Skin of body (tissue), 2 donors: ENCODE results near the gene PPM1J. TPM values are rescaled to one million over a fixed set of nuclear protein-coding genes. Genes with fewer than 3 reads are reported as not detected.
"Not testable (repeated sequence)": the region's sequence is repeated elsewhere in the genome, so short reads cannot be mapped to it uniquely, and the experiment has no call there.

ENCODE experiments used
- DNase-seq: peaks from one replicate; lab custom pipeline; 2025; lab: John Stamatoyannopoulos, UW
- total RNA-seq: library from RNA; depleted of rRNA; stranded (reverse); fragments of >200 nt; gene quantifications from one replicate; pipeline ENCODE4 v1.2.3, GENCODE V29; 2014

The PPM1J gene
- total RNA-seq, 1 donor from 2014 or later, result 0.59 TPM

DNA sequence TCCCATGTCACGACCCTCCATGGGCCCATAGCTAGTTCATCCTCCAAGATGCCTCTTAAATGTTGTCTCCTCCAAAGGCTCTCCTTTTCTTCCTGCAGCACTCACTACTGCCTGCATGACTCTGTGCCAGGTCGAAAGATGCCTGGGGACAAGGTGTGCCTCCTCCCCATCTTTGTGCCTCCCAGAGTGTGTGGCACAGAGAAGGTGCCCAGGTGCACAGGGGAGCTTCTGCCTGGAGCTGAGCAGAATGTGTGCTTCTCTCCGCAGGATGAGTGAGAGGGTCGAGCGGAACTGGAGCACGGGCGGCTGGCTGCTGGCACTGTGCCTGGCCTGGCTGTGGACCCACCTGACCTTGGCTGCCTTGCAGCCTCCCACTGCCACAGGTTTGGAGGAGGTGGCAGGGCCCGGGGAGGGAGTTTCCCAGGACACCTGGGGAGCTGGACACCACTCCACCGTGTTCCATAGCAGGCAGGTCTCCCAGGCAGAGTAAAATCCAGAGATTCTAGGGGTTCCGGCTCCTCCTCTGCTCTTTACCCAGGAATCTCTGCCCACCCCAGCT, 6.9 kb upstream of the PPM1J start:
- no peak for DNase-seq

DNA sequence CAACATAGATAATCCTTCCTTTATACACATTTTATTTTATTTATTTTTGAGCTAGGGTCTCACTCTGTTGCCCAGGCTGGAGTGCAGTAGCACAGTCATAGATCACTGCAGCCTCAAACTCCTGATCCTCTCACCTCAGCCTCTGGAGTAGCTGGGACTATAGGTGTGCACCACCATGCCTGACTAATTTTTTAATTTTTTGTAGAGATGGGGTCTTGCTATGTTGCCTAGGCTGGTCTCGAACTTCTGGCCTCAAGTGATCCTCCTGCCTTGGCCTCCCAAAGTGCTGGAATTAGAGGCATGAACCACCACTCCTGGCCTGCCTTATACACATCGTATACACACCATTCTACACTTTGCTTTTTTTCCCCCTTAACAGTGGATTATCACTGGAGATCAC, 6.2 kb upstream of the PPM1J start:
- not testable (repeated sequence) for DNase-seq

DNA sequence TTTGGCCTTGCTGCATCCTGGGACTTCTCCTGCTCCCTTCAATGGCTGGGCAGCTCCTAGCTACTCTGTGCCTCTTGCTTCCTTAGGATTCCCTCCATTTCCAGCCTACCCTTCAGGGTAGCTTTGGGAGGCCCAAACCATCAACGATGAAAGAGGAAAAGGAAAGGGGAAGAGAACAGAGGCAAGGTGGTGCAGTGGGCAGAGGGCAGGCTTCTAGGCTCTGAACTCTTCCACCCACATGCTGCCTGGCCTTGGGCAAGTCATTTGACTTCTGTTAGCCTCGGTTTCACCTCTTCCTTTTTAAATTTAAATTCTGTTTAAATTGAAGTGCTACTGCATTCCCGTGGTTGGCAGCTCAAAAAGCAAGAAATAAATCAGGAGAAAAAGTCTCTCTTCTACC, 5.7 kb upstream of the PPM1J start:
- no peak for DNase-seq

DNA sequence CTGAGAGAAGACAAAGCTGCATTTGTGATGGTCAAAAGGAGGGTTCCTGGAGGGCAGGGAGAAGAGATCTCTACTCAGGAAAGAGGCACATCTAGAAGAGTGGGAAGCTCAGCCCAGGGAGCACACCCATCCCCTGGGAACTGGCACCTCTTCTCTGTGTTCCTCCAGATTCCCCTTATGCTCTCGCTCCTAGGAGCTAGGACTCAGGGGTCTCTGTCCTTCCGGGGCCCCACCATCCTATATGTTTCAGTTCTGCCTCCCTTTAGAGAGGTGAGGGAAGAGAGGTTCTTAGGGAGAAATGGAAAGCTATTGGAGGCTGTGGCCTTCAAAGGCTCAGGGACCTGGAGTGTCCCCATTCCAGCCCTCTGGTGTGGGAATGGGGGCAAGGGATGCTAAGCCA, 4.6 kb upstream of the PPM1J start:
- DNase-seq, result no peak

DNA sequence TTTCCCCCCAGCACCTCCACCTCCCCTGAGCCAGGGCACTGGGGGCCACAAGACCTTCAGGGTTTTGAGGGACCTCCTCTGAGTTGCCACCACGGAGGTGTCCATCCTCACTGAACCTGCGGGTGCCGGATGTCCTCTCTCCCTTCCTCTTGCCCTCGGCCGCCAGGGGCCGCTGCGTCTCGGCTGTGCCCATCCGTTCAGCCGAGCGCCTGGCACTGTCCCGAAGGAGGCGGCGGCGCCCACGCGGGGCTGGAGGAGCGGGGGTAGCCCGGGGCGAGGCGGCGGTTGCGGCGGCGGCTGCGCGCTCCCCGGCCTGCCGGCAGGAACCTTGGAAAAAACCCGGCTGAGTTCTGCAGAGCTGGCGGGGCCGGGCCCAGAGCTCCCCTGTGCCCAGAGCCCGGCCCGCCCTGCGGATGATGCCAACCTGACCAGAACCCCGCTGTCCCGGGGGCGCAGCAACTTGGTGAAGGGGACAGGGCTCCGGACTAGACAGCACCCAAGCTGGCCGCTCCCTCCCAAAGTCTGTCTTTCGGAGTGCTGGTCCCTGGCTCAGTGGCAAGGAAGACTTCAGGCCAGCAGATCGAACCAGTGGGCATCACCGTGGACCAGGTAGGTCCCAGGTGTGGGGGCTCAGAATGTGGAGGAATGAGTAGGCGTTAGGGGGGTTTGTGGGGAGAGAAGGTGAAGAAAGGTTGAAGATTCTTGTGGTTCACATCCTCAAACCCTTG, 3.7 kb upstream of the PPM1J start:
- DNase-seq, result no peak

DNA sequence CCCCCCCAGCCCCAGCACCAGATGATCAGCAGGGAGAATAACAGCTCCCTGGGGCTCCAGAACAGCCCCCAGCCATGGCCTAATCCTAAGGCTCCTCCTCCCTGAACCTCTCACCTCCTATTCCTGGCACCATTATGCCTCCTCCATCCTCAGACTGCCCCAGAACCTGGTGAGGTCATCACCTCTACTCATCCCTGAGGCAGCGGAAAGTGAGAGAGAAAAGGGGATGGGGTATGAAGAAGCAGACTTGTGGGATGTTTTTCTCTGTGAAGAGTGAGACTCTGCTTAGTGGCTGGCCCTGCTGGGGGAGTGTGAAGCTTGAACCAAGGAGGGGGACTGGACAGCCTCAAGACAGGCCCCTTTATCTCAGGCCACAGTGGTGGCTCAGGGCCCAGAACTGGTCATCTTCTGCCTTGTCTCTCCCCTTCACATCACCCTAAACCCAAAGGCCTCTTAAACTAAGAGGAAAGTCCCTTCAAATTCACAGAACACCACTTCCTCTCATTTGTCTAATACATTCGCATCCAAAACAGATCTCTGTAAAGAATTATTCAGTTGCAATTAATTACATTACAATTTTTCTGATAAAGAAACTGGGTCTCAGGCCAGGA, 2.2 kb upstream of the PPM1J start:
- DNase-seq, result no peak

DNA sequence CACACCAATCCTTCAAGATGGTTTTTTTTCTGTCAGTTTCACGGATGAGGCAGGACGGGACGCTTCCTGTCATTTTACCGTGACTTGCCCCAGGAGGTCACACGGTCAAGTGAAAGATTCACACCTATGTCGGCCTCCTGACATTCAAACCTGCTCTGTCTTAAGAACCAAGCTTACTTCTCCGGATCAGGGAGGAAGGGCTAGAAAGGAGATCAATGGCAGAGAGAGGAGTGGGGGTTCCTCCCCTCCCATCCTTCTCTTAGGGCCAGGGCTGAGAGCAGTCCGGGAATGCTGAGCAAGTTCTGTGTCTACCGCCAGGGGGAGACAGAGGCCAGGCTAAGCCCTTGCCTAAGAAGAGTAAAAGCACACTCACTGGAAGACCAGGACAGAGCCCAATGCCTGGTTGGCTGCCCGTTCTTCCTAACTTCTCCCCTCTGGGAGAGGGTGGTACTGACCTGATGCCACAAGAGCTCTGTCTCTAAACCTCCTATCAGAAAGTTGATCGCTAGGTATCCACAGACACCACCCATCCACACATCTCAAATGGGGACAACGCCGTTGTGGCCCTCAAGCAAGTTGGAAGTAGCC, 1.1 kb upstream of the PPM1J start:
- DNase-seq, result peak; percentile 69

DNA sequence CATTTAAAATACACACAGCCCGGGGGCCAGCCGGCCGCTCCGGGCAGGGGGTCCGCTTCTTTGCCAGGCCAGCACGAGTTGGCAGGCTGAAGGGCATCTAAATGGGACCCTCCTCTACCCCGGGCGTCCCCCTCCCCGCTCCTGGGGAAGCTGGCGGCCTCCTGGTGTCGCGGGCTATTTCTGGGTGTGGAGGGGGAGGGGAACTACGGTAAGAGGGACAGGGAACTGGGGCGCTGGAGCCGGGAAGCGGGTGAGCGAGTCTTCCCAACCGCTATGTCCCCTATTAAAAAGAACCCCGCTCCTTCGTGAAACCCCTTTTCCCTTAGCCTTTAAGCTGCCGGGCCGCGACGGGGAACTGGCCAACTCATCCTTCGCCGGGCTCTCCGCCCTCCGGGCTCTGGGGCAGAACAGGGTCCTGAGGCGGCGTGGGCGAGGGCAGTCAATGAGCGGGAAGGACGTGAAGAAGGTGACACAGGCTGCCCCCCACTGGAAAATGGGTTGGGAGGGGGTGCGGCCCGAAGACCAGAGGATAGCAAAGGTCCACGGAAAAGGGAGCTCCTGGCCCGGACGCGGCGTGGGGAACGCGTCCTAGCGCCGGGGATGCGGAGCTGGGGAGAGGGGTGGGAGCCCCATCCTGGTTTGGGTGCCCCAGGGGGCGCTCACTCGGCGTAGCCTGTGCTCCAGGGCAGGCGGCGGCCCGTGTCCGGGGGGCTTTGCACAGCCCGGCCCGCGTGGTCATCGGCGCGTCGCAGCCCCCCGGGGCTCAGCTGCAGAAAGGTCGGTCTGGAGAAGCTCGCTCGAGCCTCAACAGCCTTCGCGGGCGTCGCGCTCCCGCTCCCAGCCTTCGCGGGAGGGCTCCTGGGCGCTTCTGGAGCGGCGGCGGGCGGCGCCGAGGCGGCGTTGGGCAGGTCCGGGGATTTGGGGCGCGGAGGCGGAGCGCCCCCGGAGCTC, 544 bp downstream of the PPM1J start:
- no peak for DNase-seq

DNA sequence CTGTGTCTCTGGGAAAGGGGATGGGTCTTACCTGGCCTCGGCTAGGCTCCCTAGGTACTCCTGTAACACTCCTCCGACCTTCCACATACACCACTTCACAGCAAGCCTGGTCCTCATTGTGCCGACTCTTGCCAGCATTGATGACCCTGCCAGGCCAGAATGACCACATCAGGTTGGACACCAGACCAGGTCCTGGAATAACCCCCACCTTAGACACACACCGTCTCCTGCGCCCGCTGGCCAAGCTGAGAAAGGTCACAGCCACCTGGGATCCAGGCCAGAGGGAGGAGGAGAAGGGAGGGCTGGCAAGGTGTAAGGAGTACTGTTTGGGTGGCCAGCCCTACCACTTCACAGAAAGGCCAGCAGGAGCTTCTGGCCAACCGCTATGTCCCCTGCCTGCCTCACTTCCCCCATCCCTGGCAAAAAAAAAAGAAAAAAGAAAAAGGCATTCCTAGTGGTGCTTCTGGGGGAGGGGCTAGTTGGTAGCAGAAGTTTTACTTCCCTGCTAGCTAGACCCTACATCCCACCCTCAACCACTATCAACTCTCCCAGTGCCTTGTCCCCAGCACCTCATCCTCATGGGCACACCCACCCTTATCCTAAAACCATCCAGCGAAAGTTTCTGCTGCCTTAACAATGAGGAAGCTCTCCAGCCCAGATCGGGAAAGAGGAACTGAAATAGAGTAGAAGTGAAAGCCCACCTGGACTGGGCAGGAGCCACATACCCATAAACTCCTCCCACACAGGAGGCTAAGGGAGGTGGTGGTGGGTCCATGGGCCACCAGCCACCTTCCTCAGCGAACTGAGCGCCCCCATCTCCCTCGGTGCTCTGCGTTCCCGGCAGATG, 1.4 kb downstream of the PPM1J start:
- DNase-seq, result no peak

DNA sequence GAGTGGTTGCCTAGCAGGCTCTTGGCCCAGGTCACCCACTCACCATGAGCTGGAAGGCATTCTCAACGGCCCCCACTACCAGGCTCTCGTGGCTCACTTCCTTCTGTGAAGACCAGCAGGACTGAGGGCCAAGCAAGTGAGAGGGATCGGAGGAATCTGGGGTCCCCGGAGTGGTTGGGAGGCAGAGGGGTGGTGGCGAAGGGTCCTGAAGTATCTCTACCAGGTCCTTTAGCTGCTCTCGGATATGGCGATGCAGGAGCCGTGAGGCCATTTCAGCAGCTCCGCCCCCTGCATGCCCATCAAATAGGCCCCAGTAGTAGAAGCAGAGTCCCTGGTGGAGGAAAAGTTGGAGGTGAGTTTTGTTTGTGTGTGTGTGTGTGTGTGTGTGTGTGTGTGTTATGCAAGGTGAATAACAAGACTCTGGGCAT, 2.4 kb downstream of the PPM1J start:
- no peak for DNase-seq

DNA sequence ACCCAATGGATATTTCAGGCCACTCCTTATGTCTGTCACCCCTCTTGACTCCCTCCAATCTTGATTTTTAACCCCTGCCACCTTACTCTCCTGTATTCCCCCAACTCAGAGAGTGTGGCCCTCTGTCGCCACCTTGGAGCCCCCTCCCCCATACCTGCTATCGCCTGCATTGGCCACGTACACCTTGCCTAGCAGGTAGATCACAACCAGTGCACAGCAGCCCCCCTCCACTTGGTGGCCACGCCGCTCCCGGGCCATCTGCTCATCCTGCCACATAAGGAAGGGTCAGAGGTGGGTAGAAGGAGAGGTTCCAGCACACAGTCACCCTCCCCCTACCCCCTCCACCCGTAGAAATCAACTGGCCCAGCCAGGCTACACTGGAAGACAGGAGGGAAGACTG, 2.9 kb downstream of the PPM1J start:
- DNase-seq, result no peak

DNA sequence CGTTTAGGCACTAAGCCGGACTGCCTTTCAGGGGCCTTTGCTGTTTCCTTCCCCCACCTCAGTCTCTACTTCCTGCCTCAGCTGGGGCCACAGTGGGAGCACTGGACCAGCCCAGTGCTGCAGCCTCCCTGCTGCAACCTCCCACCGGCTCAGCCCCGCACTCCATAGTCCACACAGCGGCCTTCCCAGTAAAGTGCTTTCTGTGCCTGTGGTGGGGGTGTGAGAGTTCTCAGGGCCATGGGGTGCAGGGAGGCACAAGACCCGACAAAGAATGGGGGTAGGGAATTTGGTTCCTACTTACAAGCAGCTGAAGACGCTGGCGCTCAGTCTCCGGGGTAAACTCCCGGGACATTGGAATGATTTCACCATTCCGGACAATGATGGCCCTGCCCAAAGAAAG, 3.5 kb downstream of the PPM1J start:
- no peak for DNase-seq

DNA sequence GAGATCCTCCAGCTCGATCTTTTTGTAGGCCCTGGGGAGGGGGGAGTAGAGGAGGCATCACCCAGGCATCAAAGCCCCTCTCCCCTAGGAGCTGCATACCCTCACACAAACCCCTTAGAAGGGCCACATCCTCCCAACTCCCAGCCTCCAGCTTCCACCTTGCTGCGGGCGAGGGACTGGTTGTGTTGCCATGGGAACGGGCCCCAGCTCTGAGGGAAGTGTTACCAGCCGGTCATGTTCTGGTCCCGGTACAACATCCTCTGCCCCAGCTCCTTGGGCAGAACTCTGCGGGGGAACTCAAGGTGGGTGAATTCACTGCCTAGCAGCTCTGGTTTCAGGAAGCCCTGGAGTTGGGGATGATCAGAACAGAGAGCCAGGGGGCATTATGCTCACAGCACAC, 4.1 kb downstream of the PPM1J start:
- DNase-seq, result no peak

DNA sequence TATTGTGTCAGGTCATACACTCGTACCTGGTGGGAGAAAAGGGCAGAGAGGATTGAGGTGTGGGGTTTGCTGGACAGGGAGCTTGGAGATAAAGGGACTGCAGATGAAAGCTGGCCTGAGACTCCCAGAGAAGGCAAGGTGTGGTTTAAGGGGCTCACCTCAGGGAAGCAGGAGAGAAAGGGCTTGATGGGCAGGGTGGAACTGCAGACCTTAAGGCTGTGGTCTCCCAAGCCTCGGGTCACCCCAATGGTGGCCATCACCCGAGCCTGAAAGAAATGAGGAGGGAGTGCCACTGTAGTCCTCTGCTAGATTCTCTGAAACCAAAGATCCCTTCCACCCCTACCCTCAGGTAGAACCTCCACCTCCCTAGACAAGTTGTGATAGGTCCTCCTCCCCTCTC, 4.5 kb downstream of the PPM1J start:
- no peak for DNase-seq

DNA sequence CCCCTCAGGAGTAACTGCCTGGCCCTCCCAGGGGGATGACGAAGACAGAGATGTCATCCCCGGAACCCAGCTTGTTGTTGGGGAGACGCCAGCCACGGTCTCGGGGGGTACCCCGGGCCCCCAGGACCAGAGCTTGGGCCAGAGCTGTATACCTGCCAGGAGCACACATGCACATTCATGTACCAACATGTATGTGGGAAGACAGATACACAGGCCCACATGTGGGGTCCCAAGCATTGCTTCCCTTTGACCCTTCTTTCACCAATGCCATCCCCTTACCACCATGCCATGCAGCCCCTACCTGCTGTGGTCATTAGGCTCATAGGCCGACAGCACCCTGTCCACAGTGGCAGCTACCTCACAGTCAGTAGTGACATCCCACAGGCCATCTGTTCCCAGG, 5.0 kb downstream of the PPM1J start:
- DNase-seq, result no peak

DNA sequence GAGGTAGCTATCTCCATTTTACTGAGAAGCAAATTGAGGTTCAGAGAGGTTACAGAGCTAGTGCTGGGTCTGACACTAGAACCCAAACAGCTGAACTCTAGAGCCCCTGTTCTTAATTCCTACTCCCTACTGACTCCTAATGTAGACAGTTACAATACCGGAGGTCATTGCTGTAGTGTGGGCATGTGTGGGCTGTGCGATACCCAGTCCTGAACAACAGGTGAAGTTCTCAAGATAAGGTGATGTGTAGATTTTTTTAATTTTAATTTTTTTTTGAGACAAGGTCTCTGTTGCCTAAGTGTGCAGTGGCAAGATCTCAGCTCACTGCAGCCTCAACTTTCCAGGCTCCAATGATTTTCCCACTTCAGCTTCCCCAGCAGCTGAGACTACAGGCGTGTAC, 6.6 kb downstream of the PPM1J start:
- DNase-seq, result no peak

DNA sequence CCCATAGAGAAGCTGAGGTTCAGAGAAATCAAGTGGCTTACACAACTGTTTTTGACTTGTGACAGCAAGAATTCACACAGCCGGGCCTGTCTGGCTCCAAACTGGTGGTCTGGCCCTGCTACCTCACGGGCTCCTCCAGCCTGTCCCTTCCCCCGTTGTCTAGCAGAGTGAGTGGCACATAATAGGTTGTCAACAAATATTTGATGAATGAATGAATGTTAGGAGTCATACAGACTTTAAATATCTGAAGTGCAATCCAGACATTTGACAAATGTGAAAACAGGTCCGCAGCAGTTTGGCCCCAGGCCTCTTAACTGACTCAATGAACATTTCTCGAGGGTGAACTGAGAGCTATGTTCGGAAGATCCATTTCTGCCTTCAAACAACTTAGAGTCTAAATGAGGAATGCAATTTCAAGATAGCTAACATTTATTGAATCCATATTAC, 7.1 kb downstream of the PPM1J start:
- no peak for DNase-seq

DNA sequence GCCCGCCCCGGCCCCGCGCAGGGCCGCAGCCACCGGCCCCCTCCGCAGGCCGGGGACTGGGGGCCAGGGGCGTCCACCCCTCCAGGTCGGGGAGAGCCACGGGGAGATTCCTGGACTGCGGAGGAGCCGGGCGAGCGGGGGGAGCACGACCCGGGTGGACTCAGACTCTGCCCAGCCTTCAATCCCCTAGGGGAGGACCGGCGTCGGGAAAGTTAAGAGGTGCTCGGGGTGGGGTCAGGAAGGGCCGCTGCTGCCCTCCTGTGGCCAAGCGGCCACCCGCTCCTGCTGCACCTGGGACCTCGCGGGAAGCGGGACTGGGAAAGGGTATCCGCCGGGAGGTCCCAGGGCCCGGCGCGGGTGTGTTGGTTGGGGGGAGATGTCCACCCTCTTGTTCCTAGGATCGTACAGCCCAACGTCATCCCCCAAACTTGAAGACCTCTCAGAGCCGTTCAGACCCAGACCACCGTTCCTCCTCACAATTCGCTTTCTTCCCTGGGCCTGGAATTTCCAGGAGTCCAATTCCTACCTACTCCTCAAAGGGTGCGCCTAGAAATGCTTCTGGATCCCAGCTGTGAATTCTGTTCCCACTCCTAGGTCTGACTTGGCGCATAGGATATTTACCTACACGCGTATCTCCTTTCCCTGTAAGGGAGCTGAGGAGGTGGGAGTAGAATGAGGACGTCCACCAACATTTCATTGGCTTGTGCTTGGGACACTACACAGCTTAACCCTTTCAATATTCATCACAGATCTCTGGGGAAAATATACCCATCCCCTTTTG, 7.7 kb downstream of the PPM1J start:
- DNase-seq, result peak; percentile 69

DNA sequence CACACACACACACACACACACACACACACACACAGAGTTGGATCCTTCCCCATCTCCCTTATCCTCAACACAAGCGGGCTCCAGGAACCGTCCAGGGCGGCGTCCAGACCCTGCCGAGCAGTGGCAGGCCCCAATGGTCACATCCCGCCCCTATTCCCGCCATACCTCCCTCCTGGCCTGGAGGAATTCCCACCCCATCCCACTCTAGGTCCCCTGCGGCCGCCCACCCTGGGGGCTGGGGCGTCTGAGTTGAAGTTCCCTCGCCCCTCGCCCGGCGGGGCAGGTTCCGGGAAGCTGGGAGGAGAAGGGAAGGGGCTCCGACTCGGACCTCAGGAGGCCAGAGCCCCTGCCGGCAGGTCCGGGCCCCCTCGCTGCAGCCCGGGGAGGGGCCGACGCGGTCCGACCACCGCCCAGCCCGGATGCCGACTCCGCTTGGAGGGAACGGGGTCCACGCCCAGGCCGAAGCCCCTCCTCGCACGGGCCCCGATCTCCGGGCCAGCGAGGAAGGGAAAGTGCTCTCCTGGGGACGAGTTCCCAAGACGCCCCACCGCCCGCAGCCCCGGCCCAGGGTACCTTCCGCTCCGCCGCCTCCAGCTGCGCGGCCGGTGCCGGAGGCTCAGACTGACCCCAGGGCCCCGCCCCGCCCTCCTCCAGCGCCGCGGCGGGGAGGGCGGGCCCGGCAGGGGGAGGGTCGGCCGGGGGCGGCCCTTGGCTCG, 8.5 kb downstream of the PPM1J start, which contains the start of gene RHOC:
Gene RHOC (minus strand): TSS at position 623 of the 716 bp plus-strand sequence. CDS start 3,328 bp downstream, outside the sequence.
- DNase-seq, result peak; percentile 69
